DMS114 treated with DMSO at 0.1 percent for 48 hours (cell line): Measurements from ENCODE around the gene ZNF837.

Experiments
- DNase-seq: peaks from one replicate; lab custom pipeline; 2025; ENCODE audit not compliant: unreplicated experiment; lab: John Stamatoyannopoulos, UW

The ZNF837 gene

DNA sequence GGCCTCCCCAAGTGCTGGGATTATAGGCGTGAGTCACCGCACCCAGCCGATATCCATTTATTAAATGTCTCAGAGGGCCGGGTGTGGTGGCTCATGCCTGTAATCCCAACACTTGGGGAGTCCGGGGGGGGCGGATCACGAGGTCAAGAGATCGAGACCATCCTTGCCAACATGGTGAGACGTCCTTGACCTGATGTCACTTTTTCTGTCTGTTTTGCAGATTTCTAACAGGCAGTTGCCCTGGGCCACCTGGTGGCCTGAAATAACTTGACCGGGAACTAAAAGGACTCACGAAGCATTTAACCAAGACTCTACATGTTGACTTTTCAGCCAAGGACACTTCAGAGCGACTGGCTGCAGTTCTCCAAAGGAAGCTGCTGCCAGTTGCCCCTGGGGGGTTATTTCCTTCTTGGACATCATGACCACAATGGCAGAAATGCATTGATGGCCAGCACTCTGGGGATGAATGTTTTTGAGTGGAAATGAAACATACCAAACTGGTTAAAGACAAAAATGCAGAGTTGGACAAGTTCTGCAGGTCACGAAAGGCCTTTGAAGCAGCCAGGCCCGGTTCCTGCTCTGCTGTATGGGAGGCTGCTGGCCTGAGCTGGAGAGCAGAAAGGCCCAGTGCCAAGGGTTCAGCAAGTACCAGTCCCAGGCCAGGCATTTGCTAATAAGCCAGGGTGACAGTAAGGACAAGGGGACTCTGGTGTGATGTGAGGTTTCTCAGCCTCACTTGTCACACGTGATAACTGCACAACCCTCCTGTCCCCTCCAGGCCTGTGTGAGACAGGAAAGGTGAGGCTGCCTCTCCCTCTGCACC is 8.3 kb downstream of the ZNF837 start:
- no peak for DNase-seq

DNA sequence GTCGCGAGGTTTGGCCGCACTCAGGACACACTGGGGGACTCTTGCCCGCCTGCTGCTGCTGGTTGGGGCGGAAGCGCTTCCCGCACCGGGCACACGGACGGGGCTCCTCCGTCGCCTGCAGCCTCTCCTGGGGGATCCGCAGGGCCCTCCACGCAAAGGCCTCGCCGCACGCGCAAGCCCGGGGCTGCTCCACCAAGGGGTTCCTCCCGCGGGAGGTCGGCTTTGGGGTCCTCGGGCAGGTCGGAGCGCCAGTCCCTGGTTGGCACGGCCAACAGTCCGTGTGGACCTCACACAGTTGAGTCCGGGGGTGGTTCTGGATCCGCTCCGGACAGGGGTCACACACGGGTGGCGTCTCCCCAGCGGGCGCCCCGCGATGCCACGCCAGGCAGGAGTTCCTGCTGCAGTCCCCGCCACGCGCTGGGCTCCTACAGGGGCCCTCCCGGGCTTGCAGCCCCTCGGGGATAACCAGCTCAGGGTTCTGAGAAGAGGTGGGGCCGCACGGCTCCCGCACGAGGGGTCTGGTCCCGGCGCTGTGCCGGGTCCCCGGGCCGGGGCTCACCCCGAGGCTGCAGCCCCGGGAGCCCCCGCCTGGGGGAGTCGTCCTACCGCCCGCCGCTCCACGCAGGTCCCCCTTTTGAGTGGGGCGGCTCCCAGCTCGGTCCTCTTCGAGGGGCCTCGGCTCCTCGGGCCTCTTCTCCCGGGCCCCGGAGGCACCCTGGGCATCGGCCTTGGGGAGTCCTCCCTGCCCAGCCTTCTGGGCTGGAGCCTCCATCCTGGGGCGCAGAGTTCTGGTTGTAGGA is 12.1 kb downstream of the ZNF837 start:
- DNase-seq, result no peak

DNA sequence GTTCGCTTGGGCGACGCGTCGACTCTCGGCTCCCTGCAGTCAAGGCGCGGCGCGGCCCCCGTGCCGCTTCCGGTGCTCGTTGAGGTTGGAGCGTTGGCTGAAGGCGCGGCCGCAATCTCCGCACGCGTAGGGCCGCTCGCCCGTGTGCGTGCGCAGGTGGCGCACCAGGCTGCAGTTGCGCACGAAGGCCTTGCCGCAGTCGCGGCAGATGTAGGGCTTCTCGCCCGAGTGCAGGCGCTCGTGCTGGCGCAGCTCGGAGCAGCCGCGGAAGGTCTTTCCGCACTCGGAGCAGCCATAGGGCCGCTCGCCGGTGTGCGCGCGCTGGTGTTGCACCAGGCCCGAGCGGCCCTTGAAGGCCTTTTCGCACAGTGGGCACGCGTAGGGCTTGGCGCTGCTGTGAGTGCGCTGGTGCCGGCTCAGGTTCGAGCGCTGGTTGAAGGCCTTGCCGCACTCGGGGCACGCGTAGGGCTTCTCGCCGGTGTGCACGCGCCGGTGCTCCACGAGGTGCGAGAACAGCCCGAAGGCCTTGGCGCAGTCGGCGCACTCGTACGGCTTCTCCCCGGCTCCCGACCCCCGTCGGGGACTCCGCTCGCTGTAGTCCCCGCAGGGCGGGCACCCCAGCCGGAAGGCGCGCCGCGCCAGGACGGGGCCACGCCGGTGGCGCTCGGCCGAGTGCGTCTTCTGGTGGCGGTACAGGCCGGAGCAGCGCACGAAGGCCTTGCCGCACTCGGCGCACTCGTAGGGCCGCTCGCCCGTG is 13.0 kb downstream of the ZNF837 start:
- no peak for DNase-seq

DNA sequence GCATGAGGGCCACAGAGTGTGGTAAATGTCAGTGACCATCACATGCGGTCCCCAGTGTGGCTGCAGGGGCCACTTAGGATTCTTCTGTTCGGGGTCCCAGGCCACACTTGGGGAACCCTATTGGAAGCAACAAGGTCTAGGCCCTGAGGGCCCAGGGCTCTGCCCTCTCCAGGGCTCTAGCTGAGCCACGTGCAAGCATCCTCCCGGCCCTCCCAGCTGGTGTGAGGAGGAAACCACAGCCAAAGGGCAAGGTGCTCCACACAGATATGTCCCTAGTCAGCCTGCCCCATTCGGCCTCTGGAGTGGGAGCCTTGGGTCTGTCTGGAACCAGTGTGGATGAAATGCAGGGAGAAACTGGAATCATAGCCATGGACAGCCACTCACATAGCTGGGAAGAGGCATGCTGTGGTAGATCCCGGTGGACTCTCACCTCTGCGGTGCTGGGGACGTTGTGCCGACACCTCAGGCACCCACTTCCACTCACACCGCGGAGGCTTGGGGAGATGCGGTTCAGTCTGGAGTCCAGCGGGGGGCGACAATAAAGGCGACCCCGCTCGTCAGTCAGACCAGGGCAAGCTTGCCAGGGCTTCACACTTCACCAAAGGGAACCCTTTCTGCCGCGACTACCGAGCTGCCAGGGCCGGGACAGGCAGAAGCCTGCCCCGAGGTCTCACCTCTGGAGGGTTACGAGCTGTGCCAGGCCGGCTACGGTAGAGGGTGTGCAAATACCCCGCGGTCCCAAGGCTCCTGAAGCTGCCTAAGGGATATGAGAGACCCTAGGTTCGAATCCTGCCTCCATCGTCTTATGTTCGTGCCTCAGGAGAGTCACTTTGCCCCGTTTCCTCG is 14.0 kb downstream of the ZNF837 start:
- no peak for DNase-seq

DNA sequence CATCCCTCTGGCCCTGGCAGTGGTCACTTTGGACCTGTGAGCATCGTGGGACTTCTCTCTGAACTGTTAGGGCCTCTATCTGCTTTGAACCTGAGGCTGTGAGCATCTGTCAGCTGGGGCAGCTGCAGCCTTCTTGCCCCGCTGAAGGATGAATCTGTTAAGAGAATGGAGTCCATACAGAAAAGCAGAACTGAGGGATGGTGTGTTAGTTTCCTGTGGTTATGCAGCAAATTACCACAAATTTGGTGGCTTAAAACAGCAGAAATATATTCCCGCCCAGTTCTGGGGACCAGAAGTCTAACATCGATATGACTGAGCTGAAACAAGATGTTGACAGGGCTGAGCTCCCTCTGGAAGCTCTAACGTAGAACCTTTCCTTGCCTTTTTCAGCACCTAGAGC is 16.7 kb downstream of the ZNF837 start:
- no peak for DNase-seq

DNA sequence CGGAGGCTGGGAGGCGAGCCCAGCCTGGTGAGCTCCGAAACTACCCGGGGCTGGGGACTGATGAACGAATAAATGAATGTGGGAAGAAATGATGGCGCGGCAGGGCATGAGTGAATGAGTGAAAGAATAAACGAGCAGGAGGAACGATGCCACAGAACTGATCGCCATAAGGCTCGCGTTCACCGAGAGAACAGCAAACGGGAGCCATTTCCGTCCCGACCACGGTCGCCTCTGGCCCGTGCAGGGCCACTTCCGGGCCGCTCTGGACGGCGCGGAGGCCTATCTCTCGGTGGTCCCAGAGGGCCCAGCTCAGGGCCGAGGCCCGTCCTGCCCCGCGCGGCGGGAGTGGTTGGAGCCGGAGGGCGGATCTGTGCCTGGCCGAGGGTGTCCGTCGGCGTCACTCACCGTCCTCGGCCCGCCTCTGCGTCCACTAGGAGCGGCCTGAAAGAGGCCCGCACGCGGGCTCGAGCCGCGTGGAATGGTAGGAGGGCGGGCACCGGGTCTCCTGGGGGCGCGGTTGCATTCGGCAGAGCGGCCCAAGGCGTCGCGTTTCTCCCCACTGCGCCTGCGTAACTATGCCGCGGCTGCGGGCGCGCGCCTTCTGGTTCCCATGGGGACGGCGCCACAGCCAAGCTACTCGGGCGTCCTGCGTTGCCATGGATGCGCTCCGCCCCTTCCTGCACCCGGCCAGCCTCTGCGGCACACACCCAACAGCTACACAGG is 18.4 kb downstream of the ZNF837 start, which contains the start of gene ZNF497:
TSS of gene ZNF497 (minus strand) at position 480 of the 723 bp plus-strand sequence. CDS start 5,116 bp downstream, outside the sequence.
- DNase-seq, result peak; percentile 96

DNA sequence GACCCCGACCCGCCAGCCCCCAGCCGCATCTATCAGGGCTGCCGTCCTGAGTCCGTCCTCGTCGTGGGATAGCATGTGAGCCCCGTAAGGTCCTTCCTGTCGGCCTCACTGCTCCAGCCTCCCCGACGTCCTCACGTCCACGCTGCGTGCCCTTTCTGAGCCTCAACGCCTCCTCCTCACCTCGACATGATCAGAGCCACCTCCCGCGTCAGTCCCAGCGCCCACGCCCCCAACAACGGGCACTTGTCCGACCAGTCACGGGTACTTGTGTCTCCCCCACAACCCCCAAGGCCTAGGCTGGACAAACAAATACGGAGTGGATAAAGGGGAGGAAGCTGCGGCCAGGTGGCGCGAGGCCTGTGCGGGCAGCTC is 18.9 kb downstream of the ZNF837 start:
- peak; percentile 58 for DNase-seq

DNA sequence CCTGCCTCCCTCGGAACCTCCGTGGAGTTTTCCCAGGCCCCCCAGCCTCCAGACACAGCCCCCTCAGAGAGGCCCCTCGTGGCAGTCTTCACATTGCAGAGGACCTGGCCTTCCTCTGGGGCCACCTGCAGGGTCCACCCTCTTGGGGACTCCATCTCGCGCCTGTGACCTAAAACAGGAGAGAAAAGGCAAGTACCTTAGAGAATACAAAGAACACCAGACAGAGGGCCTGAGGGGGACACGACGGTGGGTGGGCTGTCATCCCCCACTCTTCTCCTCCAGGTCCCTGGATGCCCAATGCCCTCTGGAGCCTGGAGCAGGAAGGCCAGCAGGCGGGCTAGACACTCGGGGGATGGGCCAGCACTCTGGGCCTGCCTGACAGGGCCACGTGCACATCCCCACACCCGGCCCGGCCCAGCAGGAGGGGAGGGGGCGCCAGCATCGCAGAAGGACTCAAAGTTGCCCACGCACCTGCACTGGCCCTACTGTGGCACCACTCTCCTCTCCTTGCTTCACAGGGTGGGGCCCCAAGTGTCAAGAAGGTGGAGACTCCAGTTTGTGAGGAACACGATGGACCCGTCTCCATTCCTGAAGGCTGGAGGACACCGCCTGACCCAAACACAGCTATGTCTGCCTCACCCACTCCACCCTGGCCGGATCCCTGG is 23.2 kb downstream of the ZNF837 start:
- DNase-seq, result no peak

DNA sequence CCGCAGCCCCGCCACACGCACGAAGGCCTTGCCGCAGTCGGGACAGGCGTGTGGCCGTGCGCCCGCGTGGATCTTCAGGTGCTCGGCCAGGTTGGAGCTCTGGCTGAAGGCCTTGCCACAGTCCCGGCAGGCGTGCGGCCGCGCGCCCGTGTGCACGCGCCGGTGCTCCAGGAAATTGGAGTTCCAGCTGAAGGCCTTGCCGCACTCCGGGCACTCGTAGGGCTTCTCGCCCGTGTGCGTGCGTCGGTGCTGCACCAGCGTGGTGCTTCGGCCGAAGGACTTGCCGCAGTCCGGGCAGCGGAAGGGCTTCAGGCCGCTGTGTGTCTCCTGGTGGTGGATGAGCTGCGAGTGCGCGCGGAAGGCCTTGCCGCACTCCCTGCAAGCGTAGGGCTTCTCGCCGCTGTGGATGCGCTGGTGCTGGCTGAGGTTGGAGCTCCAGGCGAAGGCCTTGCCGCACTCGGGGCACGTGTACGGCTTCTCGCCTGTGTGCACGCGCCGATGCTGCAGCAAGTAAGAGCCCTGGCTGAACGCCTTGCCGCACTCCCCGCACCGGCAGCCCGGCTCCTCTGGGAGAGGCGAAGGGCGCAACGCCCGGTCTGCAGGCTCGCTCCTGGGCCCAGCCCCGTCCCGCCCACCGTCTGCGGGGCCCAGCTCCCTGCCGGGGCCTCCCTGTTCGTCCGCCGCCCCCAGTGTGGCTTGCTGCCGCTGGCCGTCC is 23.9 kb downstream of the ZNF837 start:
- no peak for DNase-seq

DNA sequence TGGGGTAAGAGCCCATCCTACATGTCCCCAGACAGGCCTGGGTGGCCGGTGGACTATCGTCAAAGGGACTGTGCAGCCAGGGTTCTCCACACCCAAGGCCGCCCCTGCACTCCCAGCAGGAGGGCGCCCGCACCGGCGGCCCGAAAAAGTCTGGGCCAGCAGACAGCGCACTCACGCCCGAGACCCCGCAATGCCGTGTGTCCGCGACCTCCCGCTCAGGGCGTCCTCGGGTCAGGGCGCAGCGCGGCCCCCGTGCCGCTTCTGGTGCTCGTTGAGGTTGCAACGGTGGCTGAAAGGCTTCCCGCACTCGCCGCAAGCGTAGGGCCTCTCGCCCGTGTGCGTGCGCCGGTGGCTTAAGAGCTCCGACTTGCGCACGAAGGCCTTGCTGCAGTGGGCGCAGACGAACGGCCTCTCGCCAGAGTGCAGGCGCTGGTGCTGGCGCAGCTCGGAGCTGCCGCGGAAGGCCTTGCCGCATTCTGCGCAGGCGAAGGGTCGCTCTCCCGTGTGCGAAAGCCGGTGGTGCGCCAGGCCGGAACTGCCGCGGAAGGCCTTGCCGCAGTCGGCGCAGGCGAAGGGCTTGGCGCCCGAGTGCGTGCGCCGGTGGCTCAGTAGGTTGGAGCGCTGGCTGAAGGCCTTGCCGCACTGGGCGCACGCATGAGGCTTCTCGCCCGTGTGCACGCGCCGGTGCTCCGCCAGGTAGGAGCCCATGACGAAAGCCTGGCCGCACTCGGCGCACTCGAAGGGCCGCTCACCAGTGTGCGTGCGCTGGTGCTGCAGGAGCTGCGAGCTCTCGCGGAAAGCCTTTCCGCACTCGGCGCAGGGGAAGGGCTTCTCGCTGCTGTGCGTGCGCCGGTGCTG is 24.7 kb downstream of the ZNF837 start:
- DNase-seq, result no peak

DNA sequence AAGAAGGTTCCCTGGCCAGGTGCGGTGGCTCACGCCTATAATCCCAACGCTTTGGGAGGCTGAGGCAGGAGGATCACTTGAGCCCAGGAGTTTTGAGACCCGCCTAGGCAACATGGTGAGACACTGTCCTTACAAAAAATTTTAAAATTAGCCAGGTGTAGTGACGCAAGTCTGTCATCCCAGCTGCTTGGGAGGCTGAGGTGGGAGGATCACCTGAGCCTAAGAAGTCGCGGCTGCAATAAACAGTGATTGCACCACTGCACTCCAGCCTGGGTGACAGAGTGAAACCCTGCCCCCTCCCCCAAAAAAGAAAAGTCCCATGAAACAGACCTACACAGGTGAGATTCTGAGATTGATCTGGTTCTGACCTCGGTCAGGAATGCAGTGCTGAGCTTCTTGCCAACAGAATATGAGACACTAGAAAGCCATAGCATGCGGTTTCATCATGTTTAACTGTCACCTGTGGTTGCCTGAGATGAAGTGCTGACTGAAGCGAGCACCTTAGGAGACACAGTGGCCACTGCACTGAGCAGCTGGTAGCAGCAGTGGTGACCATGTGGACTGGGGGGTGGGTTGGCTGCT is 25.5 kb downstream of the ZNF837 start:
- DNase-seq, result no peak

DNA sequence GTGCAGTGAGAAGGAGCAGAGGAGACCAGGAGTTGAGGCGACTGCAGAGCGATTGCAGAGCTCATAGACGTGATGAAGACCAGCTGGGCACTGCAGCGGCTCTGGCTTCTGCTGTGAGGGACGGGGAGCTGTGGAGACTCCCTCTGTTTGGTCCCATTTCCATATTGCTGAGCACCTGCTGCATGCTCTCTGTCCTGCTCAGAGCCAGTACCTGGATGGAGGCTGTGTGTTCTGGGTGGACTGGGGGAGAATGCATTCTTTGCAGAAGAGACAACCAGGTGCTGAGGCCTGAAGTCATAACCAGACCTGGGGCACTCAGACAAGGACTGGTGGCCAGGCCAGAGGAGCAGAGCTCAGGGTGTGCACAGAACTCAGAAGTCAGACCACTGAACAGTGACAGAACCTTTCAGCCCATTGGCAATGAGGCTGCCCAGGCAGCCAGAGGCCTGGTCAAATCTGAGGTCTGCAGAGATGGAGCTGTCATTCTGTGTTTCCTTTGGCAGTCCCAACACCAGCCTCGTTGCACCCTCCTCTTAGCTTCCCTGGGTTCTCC is 26.3 kb downstream of the ZNF837 start:
- no peak for DNase-seq

DNA sequence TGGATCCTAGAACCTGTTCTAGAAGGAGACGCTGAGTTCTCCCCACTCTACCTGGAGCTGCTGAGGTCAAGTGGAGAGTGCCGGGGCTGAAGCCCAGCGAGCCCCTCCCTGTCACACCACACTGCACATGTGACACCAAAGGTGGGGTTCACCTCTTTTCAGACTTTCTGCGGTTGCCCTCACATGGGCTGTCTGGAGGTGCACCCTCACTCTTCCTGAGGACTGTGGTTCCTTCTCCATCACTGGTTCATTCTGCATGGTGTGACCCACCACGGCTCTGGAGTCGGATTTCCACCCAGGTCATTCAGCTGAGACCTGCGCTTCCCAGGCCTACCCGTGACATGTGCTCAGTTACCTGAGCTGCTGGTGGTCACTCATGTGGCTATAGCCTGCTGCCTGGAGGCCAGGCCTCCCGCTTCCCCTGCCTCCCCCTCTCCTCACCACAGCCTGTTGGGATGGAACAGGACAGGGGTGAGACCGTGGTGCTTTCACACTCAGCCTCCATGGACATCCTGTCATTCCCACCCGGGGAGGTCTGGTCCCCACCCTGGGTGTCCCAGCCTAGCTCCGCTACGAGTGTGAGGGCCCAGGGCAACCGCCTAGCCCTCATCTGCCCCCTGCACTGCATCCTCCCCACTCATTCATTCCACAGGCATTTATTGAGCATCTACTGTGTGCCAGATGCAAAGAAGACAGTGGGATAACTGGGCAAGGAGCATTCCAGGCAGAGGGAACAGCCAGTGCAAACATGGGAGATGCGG is 26.9 kb downstream of the ZNF837 start:
- DNase-seq, result no peak

DNA sequence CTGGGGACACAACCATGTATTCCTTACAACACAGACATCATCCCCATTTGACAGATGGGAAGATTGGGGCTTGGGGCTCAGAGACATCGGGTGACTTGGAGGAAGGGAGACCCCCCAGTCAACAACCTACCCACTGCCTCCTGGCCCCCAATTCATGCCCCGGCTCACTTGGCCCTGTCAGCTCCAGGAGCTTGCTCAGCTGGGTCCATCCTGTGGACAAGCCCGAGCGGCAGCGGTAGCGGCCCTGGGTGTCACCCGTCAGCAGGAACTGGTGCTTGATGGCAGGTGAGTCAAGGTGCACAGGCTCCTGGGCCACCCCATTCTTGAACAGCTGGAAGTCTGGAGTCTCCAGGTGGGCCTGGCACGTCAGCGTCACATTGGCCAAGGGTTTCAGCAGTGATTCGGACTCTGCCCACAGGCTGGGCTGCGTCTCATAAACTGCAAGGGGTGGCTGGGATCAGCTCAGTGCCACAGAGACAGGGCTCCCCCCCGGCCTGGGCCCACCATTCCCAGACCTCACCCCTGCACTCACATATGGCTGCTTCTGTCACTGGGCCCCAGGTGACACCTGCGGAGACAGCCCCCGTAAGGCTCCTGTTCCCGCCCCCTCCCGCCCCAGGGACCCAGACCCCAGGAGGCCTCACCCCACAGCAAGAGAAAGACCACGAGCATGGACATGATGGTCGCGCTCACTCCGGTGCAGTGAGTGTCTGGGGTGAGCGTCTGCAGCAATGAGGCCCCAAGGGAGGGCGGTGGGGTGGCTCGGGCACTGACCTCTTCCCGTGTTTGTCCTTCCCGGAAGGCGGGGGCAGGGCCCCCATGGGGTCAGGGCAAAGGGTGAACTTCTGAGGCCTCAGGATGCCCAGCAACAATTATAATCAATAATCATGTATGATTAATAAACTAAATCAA is 27.8 kb downstream of the ZNF837 start, which contains the start of gene A1BG:
TSS of gene A1BG (minus strand) at position 733 of the 912 bp plus-strand sequence. CDS start at position 678, 55 bp downstream.
- no peak for DNase-seq
